Tongue (tissue), 3 donors: ENCODE data around the gene SH2D1A. TPM values are rescaled to one million over a fixed set of nuclear protein-coding genes. Genes with fewer than 3 reads are reported as not detected.

Experiments
- DNase-seq: peaks from one replicate; pipeline ENCODE4 v3.0.0-alpha.2; 2015
- small RNA-seq: library from RNA; depleted of rRNA; stranded (forward); fragments of <200 nt; gene quantifications from one replicate; pipeline ENCODE3, GENCODE V24; 2014; ENCODE audit warnings: low replicate concordance
- total RNA-seq: library from RNA; depleted of rRNA; stranded (reverse); fragments of >200 nt; gene quantifications from one replicate; pipeline ENCODE4 v1.2.3, GENCODE V29; 2014

SH2D1A gene
- total RNA-seq, 1 donor from 2014 or later, result 0.41 TPM

DNA sequence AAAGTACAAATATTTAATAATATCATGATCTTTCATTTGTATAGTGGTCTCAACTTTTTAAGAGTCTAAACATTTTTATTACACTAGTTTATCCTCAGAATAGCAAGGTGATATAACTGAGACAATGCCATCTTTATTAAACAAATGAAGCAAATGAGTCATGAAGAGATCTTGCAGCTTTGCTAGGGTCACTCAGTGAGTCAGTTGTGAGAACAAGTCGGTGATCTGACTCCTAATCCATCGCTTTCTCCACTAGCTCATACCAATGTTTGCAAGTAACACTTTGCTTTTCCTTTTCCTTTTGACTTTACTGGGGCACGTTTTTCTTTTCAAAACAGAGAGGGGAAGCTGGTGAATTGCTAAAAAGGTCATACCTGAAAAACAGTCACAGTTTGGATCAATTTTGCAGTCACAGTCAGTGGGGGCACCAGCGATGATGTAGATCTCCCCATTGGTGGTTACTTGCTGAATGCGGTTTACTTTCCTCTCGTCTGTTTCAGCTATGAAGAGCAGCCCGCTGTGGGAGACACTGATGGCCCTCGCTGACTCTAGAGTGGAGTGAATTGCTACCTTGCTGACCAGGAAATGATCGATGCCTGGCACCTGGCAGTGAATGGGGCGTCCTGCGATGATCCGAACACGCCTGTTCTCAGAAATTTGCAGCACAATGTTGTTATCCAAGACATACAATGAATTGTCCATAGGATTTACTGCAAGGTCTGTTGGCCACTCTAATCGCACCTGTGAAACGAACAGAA is 75.7 kb downstream of the SH2D1A start:
- no peak for DNase-seq

Small RNA genes lying within 50 kb of the gene (small RNA-seq; reads per million reads assigned to genes)
- not detected for gene AL022718.1

Other genes with a start within 250 kb of the SH2D1A start
- gene TEX13D, start 13.9 kb upstream of the SH2D1A start, total RNA-seq, result not detected